ENCODE results near the gene TACC2. TPM values are rescaled to one million over a fixed set of nuclear protein-coding genes. Genes with fewer than 3 reads are reported as not detected.

TACC2 gene
- total RNA-seq, 1 donor from 2014 or later, result 13.4 TPM

- peak; percentile 65 for DNase-seq (ENCODE audit: low read depth)
- TF ChIP-seq CTCF (IDR thresholded peaks at IDR 0.05; ENCODE audit: insufficient read depth, low read length, severe bottlenecking), result peak; percentile 81
- FAIRE-seq, result no peak
- no peaks in the 10 kb centered on the region for H3K27me3 ChIP-seq (ENCODE audit: control insufficient read depth, insufficient read depth, low read length)
- H3K36me3 ChIP-seq (ENCODE audit: control insufficient read depth, insufficient read depth, low read length), result no peaks in the 10 kb centered on the region
- H3K4me3 ChIP-seq (ENCODE audit: low read depth, low read length), result no peak overlapping the region
Measured at GRCh38 chr10:122054048-122055025, 65.4 kb downstream of the TACC2 start.

DNA sequence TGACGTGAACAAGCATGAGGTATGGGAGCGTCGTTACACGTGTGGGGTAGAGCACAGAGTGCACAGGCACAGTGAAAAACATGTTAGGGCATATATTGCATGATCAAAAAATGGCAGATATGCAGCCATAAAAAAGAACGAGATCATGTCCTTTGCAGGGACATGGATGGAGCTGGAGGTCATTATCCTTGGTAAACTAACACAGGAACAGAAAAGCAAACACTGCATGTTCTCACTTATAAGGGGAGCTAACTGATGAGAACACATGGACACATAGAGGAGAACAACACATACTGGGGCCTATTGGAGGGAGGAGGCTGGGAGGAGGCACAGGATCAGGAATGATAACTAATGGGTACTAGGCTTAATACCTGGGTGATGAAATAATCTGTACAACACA, 66.3 kb downstream of the TACC2 start:
- DNase-seq (ENCODE audit: low read depth) (no peak), FAIRE-seq (no peak)
- no peak for TF ChIP-seq CTCF (IDR thresholded peaks at IDR 0.05; ENCODE audit: insufficient read depth, low read length, severe bottlenecking)
- Histone ChIP-seq H3K36me3 (ENCODE audit: control insufficient read depth, insufficient read depth, low read length) (no peaks in the 10 kb centered on the region), H3K27me3 (ENCODE audit: control insufficient read depth, insufficient read depth, low read length) (no peaks in the 10 kb centered on the region), H3K4me3 (ENCODE audit: low read depth, low read length) (no peak overlapping the region)

- no peak for TF ChIP-seq CTCF (IDR thresholded peaks at IDR 0.05; ENCODE audit: insufficient read depth, low read length, severe bottlenecking)
- FAIRE-seq, result no peak
- peak; percentile 87 for DNase-seq (ENCODE audit: low read depth)
Measured at GRCh38 chr10:122056431-122057094, 67.6 kb downstream of the TACC2 start.

GRCh38 chr10:122057841-122058413, 69.0 kb downstream of the TACC2 start:
- no peak overlapping the region for H3K4me3 ChIP-seq (ENCODE audit: low read depth, low read length)
- no peak for DNase-seq (ENCODE audit: low read depth)
- no peaks in the 10 kb centered on the region for H3K36me3 ChIP-seq (ENCODE audit: control insufficient read depth, insufficient read depth, low read length)
- no peaks in the 10 kb centered on the region for H3K27me3 ChIP-seq (ENCODE audit: control insufficient read depth, insufficient read depth, low read length)
- no peak for TF ChIP-seq CTCF (IDR thresholded peaks at IDR 0.05; ENCODE audit: insufficient read depth, low read length, severe bottlenecking)
- FAIRE-seq, result no peak

More at GRCh38 chr10:122056431-122057094, 67.6 kb downstream of the TACC2 start:
- H3K36me3 ChIP-seq (ENCODE audit: control insufficient read depth, insufficient read depth, low read length), result no peaks in the 10 kb centered on the region
- no peak overlapping the region for H3K4me3 ChIP-seq (ENCODE audit: low read depth, low read length)
- H3K27me3 ChIP-seq (ENCODE audit: control insufficient read depth, insufficient read depth, low read length), result no peaks in the 10 kb centered on the region

GRCh38 chr10:122060250-122060649, 71.3 kb downstream of the TACC2 start:
- TF ChIP-seq CTCF (IDR thresholded peaks at IDR 0.05; ENCODE audit: insufficient read depth, low read length, severe bottlenecking), result no peak
- no peak for DNase-seq (ENCODE audit: low read depth)
- H3K4me3 ChIP-seq (ENCODE audit: low read depth, low read length), result no peak overlapping the region
- H3K27me3 ChIP-seq (ENCODE audit: control insufficient read depth, insufficient read depth, low read length), result no peaks in the 10 kb centered on the region
- no peaks in the 10 kb centered on the region for H3K36me3 ChIP-seq (ENCODE audit: control insufficient read depth, insufficient read depth, low read length)
- FAIRE-seq, result no peak
